GM12865 (cell line): ENCODE measurements around the gene BICRA.

Experiments
- DNase-seq: peaks from one replicate; pipeline ENCODE4 v3.0.0; 2010; ENCODE audit warnings: low read depth
- H3K4me3 ChIP-seq: 2 replicates; pipeline ENCODE4 v1.5.1; 2011; ENCODE audit warnings: mild to moderate bottlenecking, low read depth, low read length, control low read depth
- CTCF ChIP-seq: IDR thresholded peaks from 2 replicates; pipeline ENCODE4 v1.5.1; 2011; ENCODE audit warnings: low read length, control low read depth, low read depth, inconsistent platforms; ENCODE audit not compliant: insufficient read depth; ENCODE audit errors: missing control alignments

BICRA gene

GRCh38 chr19:47623151-47623920 is 14.4 kb downstream of the BICRA start:
- no peak for TF ChIP-seq CTCF
- DNase-seq: no peak
- H3K4me3 ChIP-seq: no peak overlapping the region

GRCh38 chr19:47623921-47624391 is 15.0 kb downstream of the BICRA start:
- H3K4me3 ChIP-seq: no peak overlapping the region
- no peak for DNase-seq
- no peak for TF ChIP-seq CTCF

GRCh38 chr19:47625650-47626049 is 16.7 kb downstream of the BICRA start:
- no peak for TF ChIP-seq CTCF

GRCh38 chr19:47626238-47626637 is 17.3 kb downstream of the BICRA start:
- DNase-seq: no peak
- TF ChIP-seq CTCF: no peak
- H3K4me3 ChIP-seq: no peak overlapping the region

More at GRCh38 chr19:47625650-47626049, 16.7 kb downstream of the BICRA start:
- no peak for DNase-seq
- no peak overlapping the region for H3K4me3 ChIP-seq

GRCh38 chr19:47628078-47628771 is 19.3 kb downstream of the BICRA start:
- no peak for DNase-seq
- TF ChIP-seq CTCF: no peak
- no peak overlapping the region for H3K4me3 ChIP-seq

GRCh38 chr19:47630594-47630993 is 21.7 kb downstream of the BICRA start:
- TF ChIP-seq CTCF: no peak
- H3K4me3 ChIP-seq: no peak overlapping the region
- no peak for DNase-seq
